ENCODE measurements around the gene HOXC13. TPM values are rescaled to one million over a fixed set of nuclear protein-coding genes. Genes with fewer than 3 reads are reported as not detected.

HOXC13 gene
- total and polyA plus RNA-seq, 2 of the 13 experiments (the other 11 are each of a cell fraction or from before 2014, with no cell fraction given) = 0.07 TPM; not detected in 1

DNA sequence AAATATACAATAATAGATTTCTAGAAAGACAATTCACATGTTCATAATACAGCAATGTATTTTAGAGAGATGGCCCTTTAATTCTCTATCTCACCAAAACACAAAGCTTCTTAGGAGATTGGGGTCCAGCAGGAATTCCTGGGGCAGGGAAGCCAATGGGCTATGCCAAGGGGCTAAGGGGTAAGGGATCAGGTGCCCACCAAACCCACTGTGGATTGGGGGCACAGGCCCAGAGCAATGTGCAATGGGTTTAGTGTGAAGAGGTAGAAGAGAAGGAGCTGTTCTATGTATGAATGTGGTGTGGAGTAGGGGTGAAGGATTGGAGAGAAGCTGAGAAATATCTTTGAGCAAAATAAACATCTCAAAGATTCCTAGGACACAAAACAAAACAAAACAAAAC lies 2.6 kb downstream of the HOXC13 start:
- ATAC-seq (no peak), FAIRE-seq (no peak), DNase-seq (ENCODE audit: low spot score) (no peak)
- CTCF ChIA-PET (ENCODE audit: low intra/inter-chr PET ratio, low total read pairs) = no interaction called here
- Histone ChIP-seq H4K20me1 (ENCODE audit: insufficient read depth, low read length) (no peaks in the 10 kb centered on the region), H3K27ac (ENCODE audit: extremely low read length, insufficient read depth, low read length) (no peak overlapping the region), H3K36me3 (replicated peaks in 1 of 2; ENCODE audit: control insufficient read depth in 1 of 2, insufficient read depth in 2 of 2, low read length in 2 of 2) (no peaks in the 10 kb centered on the region), H3K4me3 (replicated peaks in 1 of 3; ENCODE audit: insufficient read depth in 1 of 3, low read depth in 2 of 3, low read length in 3 of 3) (no peak overlapping the region), H2AFZ (ENCODE audit: low read length) (no peak overlapping the region), H3K9ac (ENCODE audit: insufficient read depth, low read depth, low read length) (no peak overlapping the region), H3K4me2 (ENCODE audit: low read depth, low read length) (no peak overlapping the region), H3K4me1 (ENCODE audit: insufficient read depth, low read length) (no peaks in the 10 kb centered on the region), H3K9me3 (ENCODE audit: low read length) (no peaks in the 10 kb centered on the region), H3K79me2 (ENCODE audit: insufficient read depth, low read length) (no peaks in the 10 kb centered on the region), H3K27me3 (ENCODE audit: control insufficient read depth in 1 of 2, insufficient read depth in 2 of 2, low read length in 2 of 2) (peaks cover 13 to 88% of the 10 kb centered on the region in 2 experiments)
- intact Hi-C loops (cut with micrococcal nuclease; ENCODE audit: unreplicated experiment) = no loop called here
- POLR2A ChIA-PET = no interaction called here
- in situ Hi-C loops (cut with HindIII; ENCODE audit: extremely low pct_ligation_motif_present, low pct_unique_long_range_greater_than_20kb) = loop anchor here (25.0 kb wide), 1 partner anchor 154 kb away; no protein-coding TSS in a partner anchor
- no peak for TF ChIP-seq DNMT1 (CRISPR knock-in tag; IDR thresholded peaks at IDR 0.05)
- TF ChIP-seq ZNF75D (CRISPR knock-in tag; IDR thresholded peaks at IDR 0.05; ENCODE audit: borderline replicate concordance) = no peak
- TF ChIP-seq MAF1 (CRISPR knock-in tag; IDR thresholded peaks at IDR 0.05; ENCODE audit: borderline replicate concordance) = no peak
- no peak for TF ChIP-seq MXI1 (IDR thresholded peaks at IDR 0.05; ENCODE audit: borderline replicate concordance, low read depth, low read length)
- no peak for TF ChIP-seq CBX1 (IDR thresholded peaks at IDR 0.05; ENCODE audit: low read depth)
- no peak for TF ChIP-seq PAWR (CRISPR knock-in tag; IDR thresholded peaks at IDR 0.05; ENCODE audit: borderline replicate concordance)
- TF ChIP-seq SRF (IDR thresholded peaks at IDR 0.05; ENCODE audit: low read depth, low read length) = no peak
- no TSS peak for BruUV-seq (replicated peaks)

DNA sequence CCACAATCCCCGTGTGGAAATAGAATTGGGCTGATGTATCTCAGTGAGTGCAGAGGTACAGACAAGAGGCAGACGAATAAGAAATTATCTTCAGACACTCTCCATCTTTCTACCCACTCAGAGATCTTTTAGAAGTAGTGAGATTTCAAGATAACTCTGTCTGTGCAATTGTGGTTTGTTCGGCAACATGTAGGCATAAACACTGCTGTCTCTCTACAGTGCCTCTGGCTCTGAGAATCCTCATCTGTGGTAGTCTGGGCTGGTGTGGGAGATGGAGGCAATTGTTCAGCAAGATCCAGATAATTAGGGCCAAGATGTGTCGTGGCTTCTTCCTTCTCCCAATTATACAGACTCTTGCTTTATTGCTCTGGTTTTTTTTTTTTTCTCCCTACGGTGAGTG lies 3.1 kb downstream of the HOXC13 start:
- Histone ChIP-seq H3K79me2 (ENCODE audit: insufficient read depth, low read length) (no peaks in the 10 kb centered on the region), H2AFZ (ENCODE audit: low read length) (no peak overlapping the region), H3K4me2 (ENCODE audit: low read depth, low read length) (no peak overlapping the region), H3K9me3 (ENCODE audit: low read length) (no peaks in the 10 kb centered on the region), H3K4me1 (ENCODE audit: insufficient read depth, low read length) (no peaks in the 10 kb centered on the region), H3K36me3 (replicated peaks in 1 of 2; ENCODE audit: control insufficient read depth in 1 of 2, insufficient read depth in 2 of 2, low read length in 2 of 2) (no peaks in the 10 kb centered on the region), H3K9ac (ENCODE audit: insufficient read depth, low read depth, low read length) (no peak overlapping the region), H3K27me3 (ENCODE audit: control insufficient read depth in 1 of 2, insufficient read depth in 2 of 2, low read length in 2 of 2) (peaks cover 11 to 88% of the 10 kb centered on the region in 2 experiments), H4K20me1 (ENCODE audit: insufficient read depth, low read length) (no peaks in the 10 kb centered on the region), H3K27ac (ENCODE audit: extremely low read length, insufficient read depth, low read length) (no peak overlapping the region), H3K4me3 (replicated peaks in 1 of 3; ENCODE audit: insufficient read depth in 1 of 3, low read depth in 2 of 3, low read length in 3 of 3) (no peak overlapping the region)
- intact Hi-C loops (cut with micrococcal nuclease; ENCODE audit: unreplicated experiment) (no loop called here), in situ Hi-C loops (cut with HindIII; ENCODE audit: extremely low pct_ligation_motif_present, low pct_unique_long_range_greater_than_20kb) (loop anchor here (25.0 kb wide), 1 partner anchor 154 kb away; no protein-coding TSS in a partner anchor)
- no TSS peak for BruUV-seq (replicated peaks)
- ChIA-PET POLR2A (no interaction called here), CTCF (ENCODE audit: low intra/inter-chr PET ratio, low total read pairs) (no interaction called here)
- DNase-seq (ENCODE audit: low spot score) (no peak), FAIRE-seq (no peak), ATAC-seq (no peak)
- WGBS (ENCODE audit: low lambda C conversion rate) = 0% methylated on average over 5 of the region's 5 CpGs
- TF ChIP-seq EED (CRISPR knock-in tag; IDR thresholded peaks at IDR 0.05) (no peak), SAFB2 (CRISPR knock-in tag; IDR thresholded peaks at IDR 0.05; ENCODE audit: borderline replicate concordance, low read depth) (no peak), MTA1 (CRISPR knock-in tag; IDR thresholded peaks at IDR 0.05; ENCODE audit: borderline replicate concordance) (no peak), ZNF24 (IDR thresholded peaks at IDR 0.05) (no peak), ZNF773 (CRISPR knock-in tag; IDR thresholded peaks at IDR 0.05; ENCODE audit: borderline replicate concordance) (no peak), MTF1 (CRISPR knock-in tag; IDR thresholded peaks at IDR 0.05) (no peak), ZNF790 (CRISPR knock-in tag; IDR thresholded peaks at IDR 0.05; ENCODE audit: borderline replicate concordance) (no peak), RELA (CRISPR knock-in tag; IDR thresholded peaks at IDR 0.05) (no peak), ZNF232 (CRISPR knock-in tag; IDR thresholded peaks at IDR 0.05; ENCODE audit: borderline replicate concordance) (no peak), NFATC3 (CRISPR knock-in tag; IDR thresholded peaks at IDR 0.05) (no peak), ZNF678 (CRISPR knock-in tag; IDR thresholded peaks at IDR 0.05) (no peak), PHF8 (CRISPR knock-in tag; IDR thresholded peaks at IDR 0.05) (no peak)
- TF ChIP-seq, protein P1, sequence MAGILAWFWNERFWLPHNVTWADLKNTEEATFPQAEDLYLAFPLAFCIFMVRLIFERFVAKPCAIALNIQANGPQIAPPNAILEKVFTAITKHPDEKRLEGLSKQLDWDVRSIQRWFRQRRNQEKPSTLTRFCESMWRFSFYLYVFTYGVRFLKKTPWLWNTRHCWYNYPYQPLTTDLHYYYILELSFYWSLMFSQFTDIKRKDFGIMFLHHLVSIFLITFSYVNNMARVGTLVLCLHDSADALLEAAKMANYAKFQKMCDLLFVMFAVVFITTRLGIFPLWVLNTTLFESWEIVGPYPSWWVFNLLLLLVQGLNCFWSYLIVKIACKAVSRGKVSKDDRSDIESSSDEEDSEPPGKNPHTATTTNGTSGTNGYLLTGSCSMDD (CRISPR knock-in tag; IDR thresholded peaks at IDR 0.05) = no peak
- TF ChIP-seq, protein P2, sequence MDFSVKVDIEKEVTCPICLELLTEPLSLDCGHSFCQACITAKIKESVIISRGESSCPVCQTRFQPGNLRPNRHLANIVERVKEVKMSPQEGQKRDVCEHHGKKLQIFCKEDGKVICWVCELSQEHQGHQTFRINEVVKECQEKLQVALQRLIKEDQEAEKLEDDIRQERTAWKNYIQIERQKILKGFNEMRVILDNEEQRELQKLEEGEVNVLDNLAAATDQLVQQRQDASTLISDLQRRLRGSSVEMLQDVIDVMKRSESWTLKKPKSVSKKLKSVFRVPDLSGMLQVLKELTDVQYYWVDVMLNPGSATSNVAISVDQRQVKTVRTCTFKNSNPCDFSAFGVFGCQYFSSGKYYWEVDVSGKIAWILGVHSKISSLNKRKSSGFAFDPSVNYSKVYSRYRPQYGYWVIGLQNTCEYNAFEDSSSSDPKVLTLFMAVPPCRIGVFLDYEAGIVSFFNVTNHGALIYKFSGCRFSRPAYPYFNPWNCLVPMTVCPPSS (IDR thresholded peaks at IDR 0.05) = no peak

Data from HepG2 (cell line).